Measurements from ENCODE around the gene SLC9C2. TPM values are rescaled to one million over a fixed set of nuclear protein-coding genes. Genes with fewer than 3 reads are reported as not detected.

SLC9C2 gene
- total RNA-seq, 1 experiment from 2014 or later, result not detected

DNA sequence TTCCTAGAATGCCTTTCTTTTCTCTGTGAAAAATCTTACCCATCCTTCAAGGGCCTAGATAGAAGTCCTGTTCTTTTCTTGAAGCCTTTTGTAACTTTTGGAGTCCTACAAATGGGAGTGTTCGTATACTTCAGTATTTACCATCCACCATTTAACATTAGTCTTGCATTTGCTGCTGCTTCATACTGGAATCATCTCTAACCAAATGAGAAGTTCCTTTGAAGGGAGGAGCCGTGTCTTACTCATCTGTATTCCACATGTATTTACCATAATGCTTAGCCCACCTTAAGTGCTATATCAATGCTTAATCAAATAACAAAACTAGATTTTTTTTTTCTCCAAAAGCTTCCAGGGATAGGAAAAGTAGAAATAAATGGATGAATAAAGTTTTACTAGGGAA is 118.6 kb downstream of the SLC9C2 start:
- H3K79me1 ChIP-seq (ENCODE audit: insufficient read depth, low read depth, low read length, poor library complexity, severe bottlenecking), result no peaks in the 10 kb centered on the region
- no peaks in the 10 kb centered on the region for H3K9me3 ChIP-seq (ENCODE audit: control insufficient read depth, low read depth, low read length)
- H3K23me2 ChIP-seq (ENCODE audit: insufficient read length, low read depth, low read length, poor library complexity, severe bottlenecking), result no peaks in the 10 kb centered on the region
- H2BK15ac ChIP-seq (ENCODE audit: low read depth, low read length), result no peak overlapping the region
- H2AK5ac ChIP-seq (ENCODE audit: insufficient read length, low read length), result no peak overlapping the region
- H4K5ac ChIP-seq (ENCODE audit: insufficient read length, low read depth, low read length), result no peak overlapping the region
- H3K4me1 ChIP-seq (ENCODE audit: insufficient read depth, low read length), result no peaks in the 10 kb centered on the region
- Mint-ChIP-seq H3K9me3 (no peaks in the 10 kb centered on the region), H3K4me3 (no peak overlapping the region), H3K36me3 (ENCODE audit: insufficient read depth in 1 of 3, low read depth in 3 of 3) (peaks cover 86 to 98% (median 97%) of the 10 kb centered on the region in 3 experiments), H3K27ac (no peak overlapping the region), H3K27me3 (ENCODE audit: low read depth) (no peaks in the 10 kb centered on the region), H3K4me1 (peaks cover 21 to 22% of the 10 kb centered on the region in 2 experiments)
- H2BK12ac ChIP-seq (ENCODE audit: insufficient read length, low read depth, low read length), result no peak overlapping the region
- H3K27me3 ChIP-seq (ENCODE audit: insufficient read depth, low read length), result no peaks in the 10 kb centered on the region
- H2AFZ ChIP-seq (ENCODE audit: low read length), result no peak overlapping the region
- H3K18ac ChIP-seq (ENCODE audit: insufficient read length, low read depth, low read length), result no peak overlapping the region
- peaks cover 6% of the 10 kb centered on the region; the same call in 1 of the 2 replicates for H3K79me2 ChIP-seq (ENCODE audit: insufficient read depth, low read length)
- H3K9ac ChIP-seq (ENCODE audit: extremely low read depth, insufficient read length, low read length), result no peak overlapping the region
- no CpG with 5 or more reads among the region's 2 CpGs for WGBS (ENCODE audit: extremely low coverage, insufficient read length, low lambda C conversion rate)
- no peak overlapping the region for H3K23ac ChIP-seq (ENCODE audit: insufficient read length, low read depth, low read length)
- H2BK5ac ChIP-seq (ENCODE audit: insufficient read length, low read length), result no peak overlapping the region
- H3K4ac ChIP-seq (ENCODE audit: low read depth, low read length), result no peak overlapping the region
- no peak overlapping the region for H3K27ac ChIP-seq (ENCODE audit: insufficient read length, low read depth, low read length)
- H3K4me2 ChIP-seq (ENCODE audit: insufficient read depth, insufficient read length, low read length), result no peak overlapping the region
- TF ChIP-seq, protein P1, sequence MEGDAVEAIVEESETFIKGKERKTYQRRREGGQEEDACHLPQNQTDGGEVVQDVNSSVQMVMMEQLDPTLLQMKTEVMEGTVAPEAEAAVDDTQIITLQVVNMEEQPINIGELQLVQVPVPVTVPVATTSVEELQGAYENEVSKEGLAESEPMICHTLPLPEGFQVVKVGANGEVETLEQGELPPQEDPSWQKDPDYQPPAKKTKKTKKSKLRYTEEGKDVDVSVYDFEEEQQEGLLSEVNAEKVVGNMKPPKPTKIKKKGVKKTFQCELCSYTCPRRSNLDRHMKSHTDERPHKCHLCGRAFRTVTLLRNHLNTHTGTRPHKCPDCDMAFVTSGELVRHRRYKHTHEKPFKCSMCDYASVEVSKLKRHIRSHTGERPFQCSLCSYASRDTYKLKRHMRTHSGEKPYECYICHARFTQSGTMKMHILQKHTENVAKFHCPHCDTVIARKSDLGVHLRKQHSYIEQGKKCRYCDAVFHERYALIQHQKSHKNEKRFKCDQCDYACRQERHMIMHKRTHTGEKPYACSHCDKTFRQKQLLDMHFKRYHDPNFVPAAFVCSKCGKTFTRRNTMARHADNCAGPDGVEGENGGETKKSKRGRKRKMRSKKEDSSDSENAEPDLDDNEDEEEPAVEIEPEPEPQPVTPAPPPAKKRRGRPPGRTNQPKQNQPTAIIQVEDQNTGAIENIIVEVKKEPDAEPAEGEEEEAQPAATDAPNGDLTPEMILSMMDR (conservative IDR thresholded peaks at IDR 0.05), result no peak
- H4K8ac ChIP-seq (replicated peaks; ENCODE audit: insufficient read length, low read depth, low read length), result no peak overlapping the region
- no peak overlapping the region for H2BK20ac ChIP-seq (ENCODE audit: low read depth, low read length, poor library complexity, severe bottlenecking)
- H2BK120ac ChIP-seq (ENCODE audit: low read depth, low read length, poor library complexity, severe bottlenecking), result no peak overlapping the region
- no peaks in the 10 kb centered on the region for H4K20me1 ChIP-seq (ENCODE audit: control insufficient read depth, insufficient read depth, insufficient read length)
- H3K56ac ChIP-seq (ENCODE audit: insufficient read length, low read depth, low read length), result no peak overlapping the region
- H3K14ac ChIP-seq (ENCODE audit: insufficient read depth, low read length), result no peak overlapping the region
- no peak overlapping the region for H3T11ph ChIP-seq (ENCODE audit: low read length)
- H4K91ac ChIP-seq (ENCODE audit: insufficient read length, low read depth, low read length), result no peak overlapping the region
- no peak for DNase-seq
